Activated CD4-positive, CD25-positive, alpha-beta regulatory T cell (primary cell): ENCODE data around the gene ACOT2.
"Not testable (repeated sequence)": the region's sequence is repeated elsewhere in the genome, so short reads cannot be mapped to it uniquely, and the experiment has no call there.

Experiments used
- DNase-seq, 4 experiments: peaks; one replicate each; lab custom pipeline; 2025; lab: John Stamatoyannopoulos, UW

ACOT2 gene

DNA sequence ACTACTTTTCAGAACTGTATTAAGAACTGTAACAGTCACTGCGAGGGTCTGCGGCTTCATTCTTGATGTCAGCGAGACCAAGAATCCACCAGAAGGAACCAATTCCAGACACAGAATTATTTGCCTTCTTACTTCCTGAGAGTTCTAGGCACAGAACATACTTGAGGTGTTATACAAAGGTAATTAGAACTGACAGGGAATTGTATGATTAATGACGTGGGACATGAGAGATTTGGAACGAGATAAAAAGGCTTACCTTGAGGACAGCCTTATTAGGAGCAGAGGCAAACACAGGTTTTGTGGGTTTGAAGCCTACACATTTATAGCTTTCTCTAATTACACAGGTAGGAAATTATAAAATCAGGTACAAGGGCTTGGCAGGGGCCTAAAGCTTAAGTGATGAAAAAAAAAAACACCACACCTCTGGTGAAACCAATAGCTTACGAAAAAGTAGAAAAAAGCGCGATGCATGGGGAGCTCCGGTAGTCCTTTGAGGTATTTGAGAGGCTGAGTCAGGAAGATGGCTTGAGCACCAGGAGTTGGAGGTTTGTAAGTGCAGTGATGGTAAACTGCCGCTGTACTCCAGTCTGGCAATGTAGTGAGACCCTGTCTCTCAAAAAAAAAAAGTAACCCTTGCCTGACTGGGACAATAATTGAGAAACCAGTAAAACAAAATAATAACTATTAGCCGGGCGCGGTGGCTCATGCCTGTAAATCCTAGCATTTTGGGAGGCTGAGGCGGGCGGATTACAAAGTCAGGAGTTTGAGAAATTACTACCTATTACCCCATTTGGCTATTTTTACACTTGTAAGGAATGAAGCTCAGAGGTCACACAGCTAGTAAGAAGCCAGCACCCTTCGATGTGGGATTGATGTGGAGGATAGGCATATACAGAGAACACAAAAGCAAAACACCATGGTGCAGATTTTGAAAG lies 795 bp upstream of the ACOT2 start:
- DNase-seq, result no peak

DNA sequence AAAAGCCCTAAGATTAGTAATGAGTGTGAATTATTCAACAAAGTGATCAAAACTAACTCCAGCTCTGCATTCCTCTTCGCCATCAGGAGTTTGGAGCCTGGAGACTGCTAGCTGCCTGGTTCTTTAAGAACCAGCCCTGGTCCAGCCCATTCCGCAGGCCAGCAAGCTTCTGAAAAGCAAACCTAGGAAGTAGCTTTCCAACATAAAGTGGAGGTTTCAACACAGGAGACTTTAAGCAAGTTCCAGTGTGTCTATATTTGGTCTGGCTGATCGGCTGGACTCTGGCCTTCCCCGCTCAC lies 178 bp upstream of the ACOT2 start:
- DNase-seq, result not testable (repeated sequence)

DNA sequence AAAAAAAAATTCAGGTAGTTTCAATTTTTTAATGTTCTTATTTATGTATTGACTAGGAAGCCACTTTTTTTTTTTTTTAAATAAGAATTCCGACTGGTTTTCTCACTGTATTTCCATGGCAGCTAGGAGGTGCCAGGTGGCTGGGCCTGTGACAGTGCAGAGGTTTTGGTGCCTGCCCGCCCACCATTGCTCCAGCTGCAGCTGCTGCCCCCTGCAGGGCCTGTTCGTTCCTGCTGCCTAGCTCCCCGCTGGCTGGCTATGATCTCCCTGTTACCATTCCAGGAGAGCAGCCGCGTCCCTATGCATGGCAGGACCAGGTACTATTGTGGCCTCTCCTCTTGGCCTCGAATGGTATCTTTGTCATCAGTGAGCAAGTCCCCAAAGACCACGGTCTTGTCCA lies 1.9 kb downstream of the ACOT2 start:
- peak; percentile 7 to 47 (median 20) for DNase-seq

DNA sequence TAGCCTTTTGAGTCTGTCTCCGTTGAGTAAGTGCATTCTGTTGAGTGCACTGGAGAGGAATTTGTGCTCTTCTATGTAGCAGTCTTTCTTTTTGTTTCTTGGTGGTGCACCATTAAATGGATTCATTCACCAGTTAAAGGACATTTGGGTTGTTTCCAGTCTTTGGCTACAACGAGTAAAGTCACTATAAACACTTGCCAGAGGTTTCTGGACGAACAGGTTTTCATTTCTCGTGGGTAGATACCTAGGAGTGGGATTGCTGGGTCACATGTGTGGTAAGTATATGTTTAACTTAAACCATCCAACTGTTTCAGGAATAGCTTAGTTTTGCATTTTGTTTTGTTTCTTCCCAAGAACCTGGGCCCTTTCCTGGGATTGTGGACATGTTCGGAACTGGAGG lies 4.0 kb downstream of the ACOT2 start:
- DNase-seq, result not testable (repeated sequence)

DNA sequence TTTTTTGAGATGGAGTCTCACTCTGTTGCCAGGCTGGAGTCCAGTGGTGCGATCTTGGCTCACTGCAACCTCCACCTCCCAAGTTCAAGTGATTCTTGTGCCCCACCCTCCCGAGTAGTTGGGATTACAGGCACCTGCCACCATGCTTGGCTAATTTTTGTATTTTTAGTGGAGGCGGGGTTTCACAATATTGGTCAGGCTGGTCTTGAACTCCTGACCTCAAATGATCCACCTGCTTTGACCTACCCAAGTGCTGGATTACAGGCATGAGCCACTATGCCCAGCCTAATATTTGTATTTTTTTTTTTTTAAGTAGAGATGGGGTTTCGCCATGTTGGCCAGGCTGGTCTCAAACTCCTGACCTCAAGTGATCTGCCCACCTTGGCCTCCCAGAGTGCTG lies 4.7 kb downstream of the ACOT2 start:
- not testable (repeated sequence) for DNase-seq

DNA sequence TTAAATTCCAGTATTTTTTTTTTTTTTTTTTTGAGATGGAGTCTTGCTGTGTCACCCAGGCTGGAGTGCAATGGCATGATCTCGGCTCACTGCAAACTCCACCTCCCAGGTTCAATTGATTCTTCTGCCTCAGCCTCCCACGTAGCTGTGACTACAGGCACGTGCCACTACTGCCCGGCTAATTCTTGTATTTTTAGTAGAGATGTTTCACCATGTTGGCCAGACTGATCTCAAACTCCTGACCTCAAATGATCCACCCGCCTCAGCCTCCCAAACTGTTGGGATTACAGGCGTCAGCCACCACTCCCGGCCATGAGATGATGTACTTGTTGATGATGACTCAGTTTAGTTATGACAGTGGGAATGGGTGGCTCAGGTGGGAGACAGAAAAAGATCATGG lies 5.2 kb downstream of the ACOT2 start:
- not testable (repeated sequence) for DNase-seq

DNA sequence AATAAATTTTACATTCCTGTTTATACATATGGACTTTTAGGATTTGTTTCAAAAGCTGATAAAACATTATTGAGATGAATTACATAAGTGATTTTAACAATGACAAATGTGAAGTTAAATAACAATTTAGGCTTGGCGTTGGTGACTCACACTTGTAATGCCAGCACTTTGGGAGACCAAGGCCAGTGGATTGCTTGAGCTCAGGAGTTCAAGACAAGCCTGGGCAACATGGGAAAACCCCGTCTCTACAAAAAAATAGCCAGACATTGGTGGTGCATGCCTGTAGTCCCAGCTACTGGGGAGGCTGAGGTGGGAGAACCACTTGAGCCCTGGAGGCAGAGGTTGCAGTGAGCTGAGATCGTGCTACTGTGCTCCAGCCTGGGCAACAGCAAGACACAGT lies 7.4 kb downstream of the ACOT2 start:
- DNase-seq, result no peak

GRCh38 chr14:73577214-73577613 lies 8.2 kb downstream of the ACOT2 start:
- DNase-seq, result not testable (repeated sequence)

GRCh38 chr14:73582102-73582979 lies 13.3 kb downstream of the ACOT2 start:
- DNase-seq, result not testable (repeated sequence)

GRCh38 chr14:73588695-73589094 lies 19.7 kb downstream of the ACOT2 start:
- DNase-seq, result no peak

DNA sequence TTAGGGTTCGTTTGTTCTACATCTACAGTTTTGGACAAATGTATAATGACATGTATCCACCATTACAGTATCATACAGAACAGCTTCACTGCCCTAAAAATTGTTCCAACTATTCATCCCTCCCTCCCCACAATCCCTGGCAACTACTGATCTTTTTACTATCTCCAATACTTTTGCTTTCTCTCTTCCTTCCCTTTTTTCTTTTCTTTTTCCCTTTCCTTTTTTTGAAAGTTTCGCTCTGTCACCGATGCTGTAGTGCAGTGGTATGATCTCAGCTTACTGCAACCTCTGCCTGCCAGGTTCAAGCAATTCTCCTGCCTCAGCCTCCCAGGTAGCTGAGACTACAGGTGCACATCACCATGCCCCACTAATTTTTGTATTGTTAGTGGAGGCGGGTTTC lies 20.1 kb downstream of the ACOT2 start:
- DNase-seq, result no peak

GRCh38 chr14:73590673-73591004 lies 21.6 kb downstream of the ACOT2 start:
- DNase-seq, result not testable (repeated sequence)

- peak; percentile 8 to 53 (median 30) for DNase-seq
Observed at GRCh38 chr14:73591690-73592449, 22.9 kb downstream of the ACOT2 start, which contains the start of gene ACOT4. Gene ACOT4 (plus strand): TSS chr14:73591873. CDS start chr14:73591960, 87 bp downstream.

DNA sequence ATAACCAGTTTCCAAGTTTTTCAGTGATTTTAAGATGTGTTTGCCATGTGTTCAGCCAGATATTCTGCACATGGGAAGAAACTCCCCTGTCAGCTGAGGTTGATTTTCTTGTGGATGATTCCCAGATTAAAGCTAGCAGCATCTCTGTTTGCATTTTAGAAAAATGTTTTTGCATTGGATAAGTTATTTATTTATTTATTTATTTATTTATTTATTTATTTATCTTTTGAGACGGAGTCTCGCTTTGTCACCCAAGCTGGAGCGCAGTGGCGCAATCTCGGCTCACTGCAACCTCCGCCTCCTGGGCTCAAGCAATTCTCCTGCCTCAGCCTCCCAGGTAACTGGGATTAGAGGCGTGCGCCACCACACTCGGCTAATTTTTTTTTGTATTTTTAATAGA lies 25.5 kb downstream of the ACOT2 start:
- no peak for DNase-seq

- DNase-seq, result no peak
Observed at GRCh38 chr14:73599499-73599898, 30.5 kb downstream of the ACOT2 start.

DNA sequence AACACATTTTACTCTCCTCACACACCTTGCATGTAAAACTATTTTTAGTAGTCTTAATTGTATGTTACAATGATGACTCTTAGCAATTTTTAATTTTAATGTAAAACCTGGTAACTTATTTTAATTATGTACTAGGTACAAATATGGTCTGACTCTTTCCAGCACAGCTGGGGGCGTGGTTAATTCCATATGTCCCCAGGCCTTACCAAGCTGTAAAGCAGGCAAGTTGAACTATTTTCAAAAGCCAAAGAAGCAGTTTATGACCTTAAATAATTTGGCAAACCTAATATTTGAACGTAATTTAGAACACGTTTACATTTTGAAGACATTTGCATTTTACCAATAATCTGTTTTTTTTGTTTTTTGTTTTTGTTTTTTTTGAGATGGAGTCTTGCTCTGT lies 34.0 kb downstream of the ACOT2 start:
- DNase-seq, result no peak

DNA sequence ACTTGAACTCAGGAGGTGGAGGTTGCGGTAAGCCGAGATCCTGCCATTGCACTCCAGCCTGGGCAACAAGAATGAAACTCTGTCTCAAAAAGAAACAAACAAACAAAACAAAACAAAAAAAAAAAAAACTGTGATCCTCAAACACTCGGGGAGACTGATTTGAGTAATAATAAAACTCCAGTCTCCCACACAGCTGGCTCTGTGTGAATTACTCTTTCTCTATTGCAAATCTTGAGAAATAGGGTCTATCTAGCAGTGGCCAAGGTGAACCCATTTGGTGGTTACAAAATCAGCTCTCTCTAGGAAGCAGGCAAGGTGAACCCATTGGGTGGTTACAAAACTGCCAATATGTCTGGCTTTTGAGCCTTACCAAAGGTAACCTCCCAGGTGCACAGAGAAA lies 37.3 kb downstream of the ACOT2 start:
- no peak for DNase-seq

- DNase-seq, result no peak
Observed at GRCh38 chr14:73607241-73607640, 38.2 kb downstream of the ACOT2 start.

- DNase-seq, result no peak
Observed at GRCh38 chr14:73610687-73611086, 41.7 kb downstream of the ACOT2 start.

DNA sequence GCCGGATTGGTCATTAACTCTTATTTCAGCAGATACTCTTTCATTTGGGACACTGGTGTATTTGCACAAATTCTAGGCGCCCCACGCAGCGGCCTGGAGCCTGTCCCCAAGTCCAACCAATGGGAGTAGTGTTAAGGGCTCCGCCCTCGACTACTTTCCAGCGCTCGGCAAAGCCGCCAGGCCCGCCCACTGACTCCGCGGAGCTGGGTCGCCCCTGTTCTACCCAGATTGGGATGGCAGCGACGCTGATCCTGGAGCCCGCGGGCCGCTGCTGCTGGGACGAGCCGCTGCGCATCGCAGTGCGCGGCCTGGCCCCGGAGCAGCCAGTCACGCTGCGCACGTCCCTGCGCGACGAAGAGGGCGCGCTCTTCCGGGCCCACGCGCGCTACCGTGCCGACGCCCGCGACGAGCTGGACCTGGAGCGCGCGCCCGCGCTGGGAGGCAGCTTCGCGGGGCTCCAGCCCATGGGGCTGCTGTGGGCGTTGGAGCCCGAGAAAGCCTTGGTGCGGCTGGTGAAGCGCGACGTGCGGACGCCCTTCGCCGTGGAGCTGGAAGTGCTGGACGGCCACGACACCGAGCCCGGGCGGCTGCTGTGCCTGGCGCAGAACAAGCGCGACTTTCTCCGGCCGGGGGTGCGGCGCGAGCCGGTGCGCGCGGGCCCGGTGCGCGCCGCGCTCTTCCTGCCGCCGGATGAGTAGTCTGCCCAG lies 43.5 kb downstream of the ACOT2 start, which contains the start of gene ACOT6:
Gene ACOT6, plus strand, starts transcription at position 179 of the 707 bp plus-strand sequence. Its CDS starts 55 bp downstream, at position 234.
- DNase-seq, result peak; percentile 20 to 56 (median 42)

- no peak for DNase-seq
Observed at GRCh38 chr14:73613046-73613383, 44.0 kb downstream of the ACOT2 start.
